Measurements from ENCODE around the gene ALG3. TPM values are rescaled to one million over a fixed set of nuclear protein-coding genes. Genes with fewer than 3 reads are reported as not detected.

Gene ALG3
- total RNA-seq (2022; extraction: Qiagen RNA extraction) = 59.2 to 80.4 TPM (median 71.4 TPM) in 5 replicates

GRCh38 chr3:184248454-184249411 lies at the start of gene ALG3:
TSS of gene ALG3 (minus strand) at chr3:184248962. CDS start at chr3:184248940, 22 bp downstream.

GRCh38 chr3:184275961-184276910 lies 27.5 kb upstream of the ALG3 start, which contains the start of gene ECE2:
TSS of gene ECE2 (plus strand) at chr3:184276022. CDS start at chr3:184276154, 132 bp downstream.

GRCh38 chr3:184261270-184261853 lies 12.6 kb upstream of the ALG3 start, which contains the start of gene CAMK2N2:
TSS of gene CAMK2N2 (minus strand) at chr3:184261553. CDS start at chr3:184261285, 268 bp downstream.

GRCh38 chr3:184249412-184250166 lies 827 bp upstream of the ALG3 start, which contains the start of gene EEF1AKMT4:
TSS of gene EEF1AKMT4 (plus strand) at chr3:184249672. CDS start at chr3:184249695, 23 bp downstream.

GRCh38 chr3:184229394-184230080 lies 19.2 kb downstream of the ALG3 start, which contains the start of gene VWA5B2:
TSS of gene VWA5B2 (plus strand) at chr3:184229585. CDS start at chr3:184230529, 944 bp downstream.

Other genes with a start within 250 kb of the ALG3 start
- 13.2 to 17.8 TPM (median 15.7 TPM) in 5 replicates for gene ABCC5, start 231.1 kb downstream of the ALG3 start, total RNA-seq (2022; extraction: Qiagen RNA extraction)
- not detected in 5 replicates for gene HTR3D, start 217.2 kb downstream of the ALG3 start, total RNA-seq (2022; extraction: Qiagen RNA extraction)
- not detected in 5 replicates for gene HTR3C, start 195.9 kb downstream of the ALG3 start, total RNA-seq (2022; extraction: Qiagen RNA extraction)
- not detected in 5 replicates for gene HTR3E, start 151.9 kb downstream of the ALG3 start, total RNA-seq (2022; extraction: Qiagen RNA extraction)
- gene EIF2B5, start 113.6 kb downstream of the ALG3 start, total RNA-seq (2022; extraction: Qiagen RNA extraction) = 27.1 to 29.4 TPM (median 28.7 TPM) in 5 replicates
- gene DVL3, start 93.6 kb downstream of the ALG3 start, total RNA-seq (2022; extraction: Qiagen RNA extraction) = 19.5 to 26.2 TPM (median 23.2 TPM) in 5 replicates
- 291 to 307 TPM (median 298 TPM) in 5 replicates for gene AP2M1, start 74.1 kb downstream of the ALG3 start, total RNA-seq (2022; extraction: Qiagen RNA extraction)
- gene ABCF3, start 62.8 kb downstream of the ALG3 start, total RNA-seq (2022; extraction: Qiagen RNA extraction) = 29.7 to 35.9 TPM (median 33.4 TPM) in 5 replicates
- gene VWA5B2, start 19.4 kb downstream of the ALG3 start, total RNA-seq (2022; extraction: Qiagen RNA extraction) = 0.25 to 0.60 TPM (median 0.40 TPM) in 5 replicates
- gene EEF1AKMT4, start 710 bp upstream of the ALG3 start, total RNA-seq (2022; extraction: Qiagen RNA extraction) = 8.8 to 13.1 TPM (median 11.3 TPM) in 5 replicates
- gene CAMK2N2, start 12.6 kb upstream of the ALG3 start, total RNA-seq (2022; extraction: Qiagen RNA extraction) = 0.78 to 1.7 TPM (median 1.4 TPM) in 5 replicates
- not detected in 5 replicates for gene ECE2, start 27.1 kb upstream of the ALG3 start, total RNA-seq (2022; extraction: Qiagen RNA extraction)
- 284 to 383 TPM (median 293 TPM) in 5 replicates for gene PSMD2, start 50.3 kb upstream of the ALG3 start, total RNA-seq (2022; extraction: Qiagen RNA extraction)
- gene EIF4G1, start 65.6 kb upstream of the ALG3 start, total RNA-seq (2022; extraction: Qiagen RNA extraction) = 248 to 307 TPM (median 264 TPM) in 5 replicates
- 9.8 to 12.5 TPM (median 11.2 TPM) in 5 replicates for gene FAM131A, start 88.6 kb upstream of the ALG3 start, total RNA-seq (2022; extraction: Qiagen RNA extraction)
- 4.2 to 5.7 TPM (median 5.1 TPM) in 5 replicates for gene CLCN2, start 112.6 kb upstream of the ALG3 start, total RNA-seq (2022; extraction: Qiagen RNA extraction)
- gene POLR2H, start 112.7 kb upstream of the ALG3 start, total RNA-seq (2022; extraction: Qiagen RNA extraction) = 65.8 to 77.6 TPM (median 71.5 TPM) in 5 replicates
- 0.11 to 0.12 TPM in 2 of 5 replicates, not detected in the others for gene THPO, start 129.2 kb upstream of the ALG3 start, total RNA-seq (2022; extraction: Qiagen RNA extraction)
- 0.14 to 0.35 TPM (median 0.24 TPM) in 5 replicates for gene CHRD, start 131.1 kb upstream of the ALG3 start, total RNA-seq (2022; extraction: Qiagen RNA extraction)

Measured in A549 treated with Hydrocortisone at 1 μM for 4 hours (cell line).